Measurements from ENCODE around the gene CIP2A.
"Not testable (repeated sequence)": the region's sequence is repeated elsewhere in the genome, so short reads cannot be mapped to it uniquely, and the experiment has no call there.

The CIP2A gene

DNA sequence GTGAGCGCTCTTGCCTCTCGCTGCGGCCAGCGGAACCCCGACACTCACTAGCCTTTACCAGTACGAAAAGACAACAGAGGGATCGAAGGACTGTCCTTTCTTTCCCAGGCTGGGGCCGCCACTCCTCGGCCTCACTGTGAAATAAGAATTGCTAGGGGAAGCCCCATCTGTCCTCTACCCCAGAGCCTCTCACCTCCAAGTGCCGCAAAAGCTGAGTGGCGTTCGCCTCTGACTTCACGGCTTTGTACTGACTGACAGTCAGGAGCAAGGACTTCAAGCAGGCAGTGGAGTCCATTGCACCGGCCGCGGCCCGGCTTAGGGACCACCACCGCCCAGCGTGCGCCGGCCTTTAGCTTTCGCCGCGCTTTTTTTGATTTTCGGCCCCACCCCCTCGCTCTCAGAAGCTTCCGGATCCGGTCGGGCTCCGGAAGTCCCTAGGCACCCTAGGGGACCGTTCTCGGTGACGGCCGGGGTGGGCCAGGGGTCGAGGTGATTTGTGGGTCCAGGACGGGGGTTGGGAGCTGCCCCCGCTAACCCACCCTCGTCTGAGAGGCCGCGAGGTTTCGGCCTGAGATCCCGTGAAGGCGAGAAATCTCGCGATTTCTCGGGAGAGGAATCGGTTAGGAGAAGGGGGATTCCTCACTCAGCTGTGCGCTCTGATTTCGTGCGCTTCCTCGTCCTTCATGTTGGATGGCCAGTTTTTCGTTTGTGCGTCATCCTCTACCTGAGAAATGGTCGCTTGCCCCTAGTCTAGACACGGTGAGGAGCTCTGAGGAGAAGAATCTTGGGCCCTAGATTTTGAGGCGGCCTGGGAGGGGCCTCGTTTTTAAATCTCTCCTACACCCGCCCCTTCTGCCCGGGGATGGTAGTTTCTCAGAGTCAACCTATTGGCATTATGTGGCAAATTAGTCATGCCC lies at the start of gene CIP2A, which contains the start of gene DZIP3:
Gene CIP2A, minus strand, starts transcription at position 358 of the 917 bp plus-strand sequence. Its CDS starts 63 bp downstream, at position 295.
Gene DZIP3, plus strand, starts transcription at position 642 of the 917 bp plus-strand sequence. CDS start 15,685 bp downstream, outside the sequence.
- TF ChIP-seq, protein P1, sequence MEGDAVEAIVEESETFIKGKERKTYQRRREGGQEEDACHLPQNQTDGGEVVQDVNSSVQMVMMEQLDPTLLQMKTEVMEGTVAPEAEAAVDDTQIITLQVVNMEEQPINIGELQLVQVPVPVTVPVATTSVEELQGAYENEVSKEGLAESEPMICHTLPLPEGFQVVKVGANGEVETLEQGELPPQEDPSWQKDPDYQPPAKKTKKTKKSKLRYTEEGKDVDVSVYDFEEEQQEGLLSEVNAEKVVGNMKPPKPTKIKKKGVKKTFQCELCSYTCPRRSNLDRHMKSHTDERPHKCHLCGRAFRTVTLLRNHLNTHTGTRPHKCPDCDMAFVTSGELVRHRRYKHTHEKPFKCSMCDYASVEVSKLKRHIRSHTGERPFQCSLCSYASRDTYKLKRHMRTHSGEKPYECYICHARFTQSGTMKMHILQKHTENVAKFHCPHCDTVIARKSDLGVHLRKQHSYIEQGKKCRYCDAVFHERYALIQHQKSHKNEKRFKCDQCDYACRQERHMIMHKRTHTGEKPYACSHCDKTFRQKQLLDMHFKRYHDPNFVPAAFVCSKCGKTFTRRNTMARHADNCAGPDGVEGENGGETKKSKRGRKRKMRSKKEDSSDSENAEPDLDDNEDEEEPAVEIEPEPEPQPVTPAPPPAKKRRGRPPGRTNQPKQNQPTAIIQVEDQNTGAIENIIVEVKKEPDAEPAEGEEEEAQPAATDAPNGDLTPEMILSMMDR (IDR thresholded peaks at IDR 0.05; ENCODE audit: borderline replicate concordance, insufficient read depth, low read depth, low read length) = no peak
- peak within 1 kb of the TSS; percentile 93 for H3K4me3 ChIP-seq (ENCODE audit: low read depth, low read length)

GRCh38 chr3:108629974-108630373 lies 40.7 kb upstream of the CIP2A start:
- no peak overlapping the region for H3K4me3 ChIP-seq (ENCODE audit: low read depth, low read length)
- TF ChIP-seq, protein P1 (IDR thresholded peaks at IDR 0.05; ENCODE audit: borderline replicate concordance, insufficient read depth, low read depth, low read length) = no peak

- no peak overlapping the region for H3K4me3 ChIP-seq (ENCODE audit: low read depth, low read length)
- TF ChIP-seq, protein P1 (IDR thresholded peaks at IDR 0.05; ENCODE audit: borderline replicate concordance, insufficient read depth, low read depth, low read length) = no peak
Observed at GRCh38 chr3:108623504-108623903, 34.3 kb upstream of the CIP2A start.

DNA sequence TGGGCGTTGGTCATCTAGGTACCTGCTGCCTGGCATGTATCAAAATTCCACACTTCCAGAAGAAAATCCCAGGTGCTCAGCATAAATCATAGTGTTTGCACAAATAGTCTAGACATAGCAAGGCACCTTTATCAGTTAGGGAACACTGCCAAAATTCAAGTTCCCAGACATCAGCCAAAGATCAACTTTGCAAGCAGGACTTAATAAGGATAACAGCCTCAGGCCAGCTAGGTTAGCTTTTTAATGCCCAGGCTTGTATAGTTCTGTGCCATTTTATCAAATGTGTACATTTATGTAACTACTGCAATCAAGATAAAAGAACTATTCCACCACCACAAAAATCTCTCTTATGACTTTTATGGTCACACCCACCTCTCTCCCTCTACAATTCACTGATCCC lies 31.0 kb upstream of the CIP2A start:
- H3K4me3 ChIP-seq (ENCODE audit: low read depth, low read length) = no peak overlapping the region
- TF ChIP-seq, protein P1 (IDR thresholded peaks at IDR 0.05; ENCODE audit: borderline replicate concordance, insufficient read depth, low read depth, low read length) = no peak

- H3K4me3 ChIP-seq (ENCODE audit: low read depth, low read length) = not testable (repeated sequence)
Observed at GRCh38 chr3:108616090-108616489, 26.9 kb upstream of the CIP2A start.

DNA sequence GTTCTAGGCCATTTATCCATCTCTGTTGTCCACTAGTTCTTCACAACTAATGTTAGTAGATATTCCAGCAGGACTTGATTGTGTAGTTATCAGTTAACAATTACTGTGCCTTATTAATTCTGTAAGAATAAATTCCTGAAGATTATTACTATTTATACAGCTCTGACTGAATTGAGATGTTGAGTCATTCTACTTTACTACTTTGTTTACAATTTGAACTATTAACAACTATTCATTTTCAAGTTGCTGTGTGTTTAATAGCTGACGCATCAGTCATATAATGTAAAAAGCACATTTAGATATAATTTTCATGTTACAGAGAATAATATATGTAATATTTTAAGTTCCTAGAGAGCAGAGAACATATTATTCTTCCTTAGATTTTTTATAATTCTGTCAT lies 21.4 kb upstream of the CIP2A start:
- no peak overlapping the region for H3K4me3 ChIP-seq (ENCODE audit: low read depth, low read length)
- TF ChIP-seq, protein P1 (IDR thresholded peaks at IDR 0.05; ENCODE audit: borderline replicate concordance, insufficient read depth, low read depth, low read length) = no peak

DNA sequence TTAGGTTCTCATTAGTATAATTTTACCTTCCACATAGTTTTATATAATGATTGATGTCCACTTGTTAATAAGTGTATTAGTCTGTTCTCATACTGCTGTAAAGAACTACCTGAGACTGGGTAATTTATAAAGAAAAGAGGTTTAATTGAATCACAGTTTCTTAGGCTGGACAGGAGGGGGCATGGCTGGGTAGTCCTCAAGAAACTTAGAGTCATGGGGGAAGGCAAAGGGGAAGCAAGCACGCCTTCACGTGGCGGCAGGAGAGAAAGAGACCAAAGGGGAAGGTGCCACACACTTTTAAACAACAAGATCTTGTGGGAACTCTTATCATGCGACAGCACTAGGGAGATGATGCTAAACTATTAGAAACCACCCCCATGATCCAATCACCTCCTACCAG lies 19.5 kb upstream of the CIP2A start:
- TF ChIP-seq, protein P1 (IDR thresholded peaks at IDR 0.05; ENCODE audit: borderline replicate concordance, insufficient read depth, low read depth, low read length) = no peak
- H3K4me3 ChIP-seq (ENCODE audit: low read depth, low read length) = no peak overlapping the region

Measured in GM12875 (cell line).